K562 (cell line): Measurements from ENCODE around the gene PROK1. TPM values are rescaled to one million over a fixed set of nuclear protein-coding genes. Genes with fewer than 3 reads are reported as not detected.

Source experiments
- EZH2 ChIP-seq: IDR thresholded peaks from 2 replicates; pipeline ENCODE4 v1.6.1; 2012; ENCODE audit warnings: low read depth, mild to moderate bottlenecking, inconsistent platforms, low read length, borderline replicate concordance
- FOSL1 ChIP-seq: fragments of 200-800 bp; sonication (Bioruptor generic); conservative IDR thresholded peaks from 2 replicates; pipeline ENCODE4 v1.6.1; 2016; ENCODE audit warnings: missing genetic modification characterization, missing compliant biosample characterization
- FOXJ2 ChIP-seq: fragments of 200-800 bp; sonication (Bioruptor generic); IDR thresholded peaks from 2 replicates; pipeline ENCODE4 v1.6.1; 2016; ENCODE audit warnings: missing genetic modification characterization, missing compliant biosample characterization
- MCM2 ChIP-seq: fragments of 450-650 bp; IDR thresholded peaks from 2 replicates; pipeline ENCODE4 v1.6.1; 2017; ENCODE audit warnings: low read depth, mild to moderate bottlenecking
- MECOM ChIP-seq: fragments of 250-450 bp; sonication (Bioruptor Pico); IDR thresholded peaks from 2 replicates; pipeline ENCODE4 v1.8.0; 2022; ENCODE audit warnings: inconsistent platforms
- NELFE ChIP-seq: IDR thresholded peaks from 2 replicates; pipeline ENCODE4 v1.6.1; 2011; ENCODE audit warnings: mild to moderate bottlenecking; ENCODE audit not compliant: insufficient read depth, insufficient read length
- RCOR1 ChIP-seq, 2 experiments: IDR thresholded peaks; 2 replicates each; pipeline ENCODE4 v1.6.1; 2012; ENCODE audit warnings: low read depth in 2 of 2, low read length in 2 of 2, borderline replicate concordance in 1 of 2, improper control_type of control experiment in 1 of 2
- SMARCE1 ChIP-seq: fragments of 450-650 bp; IDR thresholded peaks from 2 replicates; pipeline ENCODE4 v1.7.1; 2016; ENCODE audit warnings: mild to moderate bottlenecking
- TRIM28 ChIP-seq: fragments of 450-650 bp; IDR thresholded peaks from 2 replicates; pipeline ENCODE4 v1.6.1; 2017
- ZBTB40 ChIP-seq, 2 experiments: fragments of 450-650 bp in 1 of 2; sonication (generic) in 1 of 2; formaldehyde crosslinking in 1 of 2; IDR thresholded peaks; 2 replicates each; pipeline versions ENCODE4 v1.7.1 to v1.9.0; 2016 to 2022; ENCODE audit warnings: inconsistent platforms in 1 of 2, mild to moderate bottlenecking in 1 of 2, missing genetic modification reagents in 1 of 2
- ZNF3 ChIP-seq: fragments of 250-450 bp; sonication (Bioruptor Pico); IDR thresholded peaks from 2 replicates; pipeline ENCODE4 v1.5.0; 2021; ENCODE audit warnings: mild to moderate bottlenecking, moderate library complexity
- polyA plus RNA-seq, 8 experiments: library from polyadenylated mRNA; depleted of rRNA in 4 of 8; stranded (reverse) in 5 of 8; unstranded in 3 of 8; fragments of >200 nt; fragmentation: Nextera tagmentation in 2 of 8; fragmentation: Illumina TruSeq in 1 of 8; extraction: Ambion mirVana in 2 of 8; extraction: Trizol in 1 of 8; gene quantifications; 2 replicates each; pipeline versions ENCODE4 v1.2.1 to v1.2.3, GENCODE V29; 2011 to 2014; ENCODE audit warnings: inconsistent platforms in 1 of 8, missing spikeins in 1 of 8
- total RNA-seq, 7 experiments: library from RNA; depleted of rRNA in 6 of 7; stranded (reverse); fragments of >200 nt in 6 of 7; fragmentation: Illumina TruSeq in 2 of 7; extraction: Trizol in 2 of 7; gene quantifications; 2 replicates each; pipeline versions ENCODE4 v1.2.1 to v1.2.3, GENCODE V29; 2011 to 2021; ENCODE audit warnings: low replicate concordance in 1 of 7
- TF ChIP-seq, protein P1 (sequence below): fragments of 450-650 bp; IDR thresholded peaks from 2 replicates; pipeline ENCODE4 v1.6.1; 2016; ENCODE audit warnings: low read depth

Gene PROK1
- total and polyA plus RNA-seq, 9 of the 15 experiments (the other 6 are each of a cell fraction or from before 2014, with no cell fraction given) = 0.15 TPM; not detected in 8

- TF ChIP-seq, protein P1, sequence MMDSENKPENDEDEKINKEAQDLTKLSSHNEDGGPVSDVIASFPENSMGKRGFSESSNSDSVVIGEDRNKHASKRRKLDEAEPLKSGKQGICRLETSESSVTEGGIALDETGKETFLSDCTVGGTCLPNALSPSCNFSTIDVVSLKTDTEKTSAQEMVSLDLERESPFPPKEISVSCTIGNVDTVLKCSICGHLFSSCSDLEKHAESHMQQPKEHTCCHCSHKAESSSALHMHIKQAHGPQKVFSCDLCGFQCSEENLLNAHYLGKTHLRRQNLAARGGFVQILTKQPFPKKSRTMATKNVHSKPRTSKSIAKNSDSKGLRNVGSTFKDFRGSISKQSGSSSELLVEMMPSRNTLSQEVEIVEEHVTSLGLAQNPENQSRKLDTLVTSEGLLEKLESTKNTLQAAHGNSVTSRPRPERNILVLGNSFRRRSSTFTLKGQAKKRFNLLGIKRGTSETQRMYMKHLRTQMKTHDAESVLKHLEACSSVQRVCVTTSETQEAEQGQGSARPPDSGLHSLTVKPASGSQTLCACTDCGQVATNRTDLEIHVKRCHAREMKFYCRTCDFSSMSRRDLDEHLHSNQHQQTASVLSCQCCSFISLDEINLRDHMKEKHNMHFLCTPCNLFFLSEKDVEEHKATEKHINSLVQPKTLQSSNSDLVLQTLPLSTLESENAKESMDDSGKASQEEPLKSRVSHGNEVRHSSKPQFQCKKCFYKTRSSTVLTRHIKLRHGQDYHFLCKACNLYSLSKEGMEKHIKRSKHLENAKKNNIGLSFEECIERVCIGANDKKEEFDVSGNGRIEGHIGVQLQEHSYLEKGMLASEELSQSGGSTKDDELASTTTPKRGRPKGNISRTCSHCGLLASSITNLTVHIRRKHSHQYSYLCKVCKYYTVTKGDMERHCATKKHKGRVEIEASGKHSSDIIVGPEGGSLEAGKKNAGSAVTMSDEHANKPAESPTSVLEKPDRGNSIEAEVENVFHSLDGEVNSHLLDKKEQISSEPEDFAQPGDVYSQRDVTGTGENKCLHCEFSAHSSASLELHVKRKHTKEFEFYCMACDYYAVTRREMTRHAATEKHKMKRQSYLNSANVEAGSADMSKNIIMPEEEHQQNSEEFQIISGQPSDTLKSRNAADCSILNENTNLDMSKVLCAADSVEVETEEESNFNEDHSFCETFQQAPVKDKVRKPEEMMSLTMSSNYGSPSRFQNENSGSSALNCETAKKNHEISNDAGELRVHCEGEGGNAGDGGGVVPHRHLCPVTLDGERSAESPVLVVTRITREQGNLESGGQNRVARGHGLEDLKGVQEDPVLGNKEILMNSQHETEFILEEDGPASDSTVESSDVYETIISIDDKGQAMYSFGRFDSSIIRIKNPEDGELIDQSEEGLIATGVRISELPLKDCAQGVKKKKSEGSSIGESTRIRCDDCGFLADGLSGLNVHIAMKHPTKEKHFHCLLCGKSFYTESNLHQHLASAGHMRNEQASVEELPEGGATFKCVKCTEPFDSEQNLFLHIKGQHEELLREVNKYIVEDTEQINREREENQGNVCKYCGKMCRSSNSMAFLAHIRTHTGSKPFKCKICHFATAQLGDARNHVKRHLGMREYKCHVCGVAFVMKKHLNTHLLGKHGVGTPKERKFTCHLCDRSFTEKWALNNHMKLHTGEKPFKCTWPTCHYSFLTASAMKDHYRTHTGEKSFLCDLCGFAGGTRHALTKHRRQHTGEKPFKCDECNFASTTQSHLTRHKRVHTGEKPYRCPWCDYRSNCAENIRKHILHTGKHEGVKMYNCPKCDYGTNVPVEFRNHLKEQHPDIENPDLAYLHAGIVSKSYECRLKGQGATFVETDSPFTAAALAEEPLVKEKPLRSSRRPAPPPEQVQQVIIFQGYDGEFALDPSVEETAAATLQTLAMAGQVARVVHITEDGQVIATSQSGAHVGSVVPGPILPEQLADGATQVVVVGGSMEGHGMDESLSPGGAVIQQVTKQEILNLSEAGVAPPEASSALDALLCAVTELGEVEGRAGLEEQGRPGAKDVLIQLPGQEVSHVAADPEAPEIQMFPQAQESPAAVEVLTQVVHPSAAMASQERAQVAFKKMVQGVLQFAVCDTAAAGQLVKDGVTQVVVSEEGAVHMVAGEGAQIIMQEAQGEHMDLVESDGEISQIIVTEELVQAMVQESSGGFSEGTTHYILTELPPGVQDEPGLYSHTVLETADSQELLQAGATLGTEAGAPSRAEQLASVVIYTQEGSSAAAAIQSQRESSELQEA = no peak
- TF ChIP-seq FOSL1 (peak; percentile 33; the same call in 1 of the 2 replicates), MECOM (no peak), TRIM28 (no peak), EZH2 (no peak), FOXJ2 (tag) (peak; percentile 78), ZBTB40 (IDR thresholded peaks at IDR 0.05) (no peak), ZBTB40 (CRISPR knock-in tag; IDR thresholded peaks at IDR 0.05) (no peak), MCM2 (no peak), NELFE (no peak), ZNF3 (no peak), RCOR1 (IDR thresholded peaks at IDR 0.05; ENCODE audit: borderline replicate concordance in 1 of 2, low read depth in 2 of 2, low read length in 2 of 2) (peak; percentile 22 to 98; a peak in 3 of 4 replicates), SMARCE1 (peak; percentile 74; the same call in 1 of the 2 replicates)
These were observed 12.1 kb upstream of the PROK1 start (continued) for GRCh38 chr1:110438893-110439292.
